Measurements from ENCODE around the gene ST6GALNAC5.

- TF ChIP-seq CTCF (IDR thresholded peaks at IDR 0.05) (no peak), EZH2phosphoT487 (IDR thresholded peaks at IDR 0.05) (no peak)
These were observed 181.3 kb downstream of the ST6GALNAC5 start for GRCh38 chr1:77048615-77049005.
